H1 (cell line): ENCODE data around the gene SMURF2. TPM values are rescaled to one million over a fixed set of nuclear protein-coding genes. Genes with fewer than 3 reads are reported as not detected.

ENCODE experiments used
- CTCF ChIA-PET: fragments of 300-600 bp; sonication (Branson Sonifier 250); formaldehyde crosslinking; loops from one replicate; lab custom pipeline; 2021; ENCODE audit not compliant: partially characterized antibody; lab: Charles Lee
- POLR2A ChIA-PET: fragments of 300-600 bp; sonication (Branson Sonifier 250); formaldehyde crosslinking; loops from one replicate; lab custom pipeline; 2021; ENCODE audit warnings: inconsistent platforms; ENCODE audit not compliant: partially characterized antibody; lab: Charles Lee
- DNase-seq, 2 experiments: peaks; one replicate each; pipeline versions ENCODE4 v3.0.0 to v3.0.0-alpha.2; 2010 to 2022; ENCODE audit warnings: low spot score in 2 of 2, low read depth in 1 of 2, mixed read lengths in 1 of 2
- FAIRE-seq: peaks from 2 replicates; lab custom pipeline; 2011; peaks lifted over from hg19 to GRCh38; lab: Jason Lieb, UNC
- H2AFZ ChIP-seq: 2 replicates; pipeline ENCODE4 v1.8.1; 2012; ENCODE audit warnings: low read length, inconsistent platforms
- H2AK5ac ChIP-seq: 2 replicates; pipeline ENCODE4 v1.6.1; 2013; ENCODE audit warnings: low read depth, low read length
- H2BK120ac ChIP-seq: replicated peaks from 2 replicates; pipeline ENCODE3; 2013; ENCODE audit warnings: low read depth, low read length, inconsistent platforms
- H2BK12ac ChIP-seq: 2 replicates; pipeline ENCODE4 v1.6.1; 2013; ENCODE audit warnings: low read depth, low read length
- H2BK15ac ChIP-seq: 2 replicates; pipeline ENCODE4 v1.6.1; 2013; ENCODE audit warnings: low read length
- H2BK20ac ChIP-seq: 2 replicates; pipeline ENCODE4 v1.6.1; 2013; ENCODE audit warnings: low read length
- H2BK5ac ChIP-seq: 2 replicates; pipeline ENCODE4 v1.6.1; 2013; ENCODE audit warnings: low read depth, low read length
- H3K14ac ChIP-seq: 2 replicates; pipeline ENCODE4 v1.6.1; 2013; ENCODE audit warnings: inconsistent platforms; ENCODE audit not compliant: insufficient read length
- H3K18ac ChIP-seq: 2 replicates; pipeline ENCODE4 v1.6.1; 2013; ENCODE audit warnings: low read length; ENCODE audit errors: extremely low read depth
- H3K23ac ChIP-seq: 2 replicates; pipeline ENCODE4 v1.6.1; 2013; ENCODE audit warnings: inconsistent platforms; ENCODE audit not compliant: insufficient read length
- H3K23me2 ChIP-seq: 2 replicates; pipeline ENCODE4 v1.6.1; 2013; ENCODE audit warnings: low read depth, low read length
- H3K27ac ChIP-seq: 2 replicates; pipeline ENCODE4 v1.6.1; 2011; ENCODE audit warnings: low read depth, low read length, inconsistent platforms
- H3K27me3 ChIP-seq, 4 experiments: replicated peaks in 1 of 4; 1 replicate in 1 of 4; 2 replicates in 3 of 4; pipeline versions ENCODE4 v1.6.1 to v1.8.1; 2011 to 2013; ENCODE audit warnings: low read length in 3 of 4, mild to moderate bottlenecking in 3 of 4, inconsistent platforms in 2 of 4, mixed read lengths in 2 of 4, moderate library complexity in 1 of 4; ENCODE audit not compliant: control insufficient read depth in 3 of 4, insufficient read depth in 3 of 4; ENCODE audit errors: extremely low read depth in 1 of 4
- H3K36me3 ChIP-seq, 4 experiments: 2 replicates each; pipeline versions ENCODE4 v1.6.1 to v1.8.1; 2011 to 2013; ENCODE audit warnings: mild to moderate bottlenecking in 4 of 4, low read length in 3 of 4, moderate library complexity in 2 of 4, control low read depth in 1 of 4, inconsistent platforms in 1 of 4; ENCODE audit not compliant: insufficient read depth in 4 of 4, control insufficient read depth in 2 of 4
- H3K4ac ChIP-seq: replicated peaks from 2 replicates; pipeline ENCODE3; 2013; ENCODE audit warnings: low read length, low read depth, mixed read lengths, inconsistent platforms; ENCODE audit not compliant: insufficient read length
- H3K4me1 ChIP-seq, 4 experiments: replicated peaks in 1 of 4; 1 replicate in 1 of 4; 2 replicates in 3 of 4; pipeline versions ENCODE4 v1.6.1 to v1.8.1; 2011 to 2013; ENCODE audit warnings: low read length in 3 of 4, inconsistent platforms in 2 of 4, mixed read lengths in 1 of 4; ENCODE audit not compliant: insufficient read depth in 4 of 4, control insufficient read depth in 3 of 4
- H3K4me2 ChIP-seq, 2 experiments: 2 replicates each; pipeline versions ENCODE4 v1.6.1 to v1.8.1; 2011 to 2013; ENCODE audit warnings: low read depth in 2 of 2, low read length in 2 of 2, control low read depth in 1 of 2, inconsistent platforms in 1 of 2, mild to moderate bottlenecking in 1 of 2; ENCODE audit not compliant: insufficient read depth in 1 of 2
- H3K4me3 ChIP-seq, 4 experiments: fragments of 200-600, 300-600 bp in 1 of 4; sonication (generic), shearing (Covaris generic), sonication (Bioruptor Twin) in 1 of 4; 2 replicates each; pipeline versions ENCODE4 v1.5.1 to v1.8.1; 2011 to 2016; ENCODE audit warnings: low read length in 4 of 4, low read depth in 3 of 4, control low read depth in 2 of 4, inconsistent platforms in 2 of 4, mild to moderate bottlenecking in 2 of 4, mixed read lengths in 1 of 4, moderate library complexity in 1 of 4; ENCODE audit not compliant: insufficient read depth in 2 of 4; ENCODE audit errors: extremely low read depth in 1 of 4
- H3K56ac ChIP-seq: replicated peaks from 2 replicates; pipeline ENCODE3; 2013; ENCODE audit warnings: low read depth, mild to moderate bottlenecking, mixed read lengths, low read length, inconsistent platforms; ENCODE audit not compliant: insufficient read length
- H3K79me1 ChIP-seq: 2 replicates; pipeline ENCODE4 v1.6.1; 2013; ENCODE audit warnings: low read depth, low read length, control low read depth
- H3K79me2 ChIP-seq, 2 experiments: 2 replicates each; pipeline versions ENCODE4 v1.6.1 to v1.8.1; 2012 to 2013; ENCODE audit warnings: low read length in 2 of 2, mild to moderate bottlenecking in 2 of 2, inconsistent platforms in 1 of 2; ENCODE audit not compliant: insufficient read depth in 2 of 2, control insufficient read depth in 1 of 2
- H3K9ac ChIP-seq, 4 experiments: replicated peaks in 1 of 4; 1 replicate in 1 of 4; 2 replicates in 3 of 4; pipeline versions ENCODE4 v1.6.1 to v1.8.1; 2011 to 2013; ENCODE audit warnings: low read depth in 3 of 4, low read length in 3 of 4, control low read depth in 2 of 4, mild to moderate bottlenecking in 2 of 4, moderate library complexity in 2 of 4, inconsistent platforms in 1 of 4; ENCODE audit errors: extremely low read depth in 1 of 4
- H3K9me3 ChIP-seq, 2 experiments: 2 replicates each; pipeline versions ENCODE4 v1.6.1 to v1.8.1; 2012 to 2013; ENCODE audit warnings: mild to moderate bottlenecking in 2 of 2, moderate library complexity in 2 of 2, control low read depth in 1 of 2, inconsistent platforms in 1 of 2, low read depth in 1 of 2, low read length in 1 of 2, mixed read lengths in 1 of 2; ENCODE audit not compliant: insufficient read depth in 2 of 2
- H4K20me1 ChIP-seq, 2 experiments: replicated peaks in 1 of 2; 2 replicates each; pipeline versions ENCODE3 to v1.8.1; 2011 to 2013; ENCODE audit warnings: inconsistent platforms in 2 of 2, low read length in 2 of 2, mild to moderate bottlenecking in 1 of 2; ENCODE audit not compliant: insufficient read depth in 2 of 2, control insufficient read depth in 1 of 2
- H4K5ac ChIP-seq: 2 replicates; pipeline ENCODE4 v1.6.1; 2013; ENCODE audit warnings: low read length, low read depth, mixed read lengths, inconsistent platforms; ENCODE audit not compliant: insufficient read length
- H4K8ac ChIP-seq: 2 replicates; pipeline ENCODE4 v1.8.0; 2013; ENCODE audit warnings: mild to moderate bottlenecking, moderate library complexity, low read length, inconsistent platforms; ENCODE audit not compliant: insufficient read depth; ENCODE audit errors: extremely low read depth
- H4K91ac ChIP-seq: replicated peaks from 2 replicates; pipeline ENCODE3; 2013; ENCODE audit warnings: low read length, mixed read lengths, inconsistent platforms; ENCODE audit not compliant: insufficient read length
- ASH2L ChIP-seq: fragments of 200-600, 300-600 bp; sonication (generic); IDR thresholded peaks from one replicate; pipeline ENCODE4 v1.7.1; 2017; ENCODE audit warnings: low read length
- CBX5 ChIP-seq: fragments of 300-800, 300-1000 bp; sonication (generic); IDR thresholded peaks from 2 replicates; pipeline ENCODE4 v1.7.1; 2016; ENCODE audit warnings: antibody characterized with exemption, low read length, low read depth
- CBX8 ChIP-seq: fragments of 300-800, 300-1000 bp; sonication (generic); IDR thresholded peaks from 2 replicates; pipeline ENCODE4 v1.7.1; 2016; ENCODE audit warnings: low read depth, low read length, borderline replicate concordance
- EP300 ChIP-seq, 2 experiments: IDR thresholded peaks; 1 replicate in 1 of 2; 2 replicates in 1 of 2; pipeline ENCODE4 v1.6.1; 2011 to 2012; ENCODE audit warnings: low read depth in 2 of 2, low read length in 2 of 2, mild to moderate bottlenecking in 2 of 2, borderline replicate concordance in 1 of 2, inconsistent platforms in 1 of 2, moderate library complexity in 1 of 2
- KDM4A ChIP-seq: IDR thresholded peaks from one replicate; pipeline ENCODE4 v1.7.1; 2012; ENCODE audit warnings: low read depth, mild to moderate bottlenecking, moderate library complexity, low read length, inconsistent platforms; ENCODE audit not compliant: severe bottlenecking
- POLR2AphosphoS5 ChIP-seq: IDR thresholded peaks from 2 replicates; pipeline ENCODE4 v1.6.1; 2011; ENCODE audit warnings: low read depth, low read length
- POU5F1 ChIP-seq: IDR thresholded peaks from 2 replicates; pipeline ENCODE4 v1.6.1; 2011; ENCODE audit warnings: low read depth, mild to moderate bottlenecking, low read length, moderate library complexity
- RBBP5 ChIP-seq: IDR thresholded peaks from 2 replicates; pipeline ENCODE4 v1.7.1; 2012; ENCODE audit warnings: low read depth, mild to moderate bottlenecking, inconsistent platforms, low read length, moderate library complexity, borderline replicate concordance
- RXRA ChIP-seq: IDR thresholded peaks from 2 replicates; pipeline ENCODE4 v1.6.1; 2011; ENCODE audit warnings: low read depth, mild to moderate bottlenecking, low read length, moderate library complexity; ENCODE audit not compliant: insufficient read depth
- SIRT6 ChIP-seq: IDR thresholded peaks from one replicate; pipeline ENCODE4 v1.7.1; 2012; ENCODE audit warnings: low read length, inconsistent platforms
- SP4 ChIP-seq: IDR thresholded peaks from 2 replicates; pipeline ENCODE4 v1.6.1; 2012; ENCODE audit warnings: low read length, inconsistent platforms
- SRF ChIP-seq: IDR thresholded peaks from 2 replicates; pipeline ENCODE4 v1.6.1; 2011; ENCODE audit warnings: mild to moderate bottlenecking, low read depth, low read length, moderate library complexity
- USF2 ChIP-seq: IDR thresholded peaks from 2 replicates; pipeline ENCODE4 v1.6.1; 2011; ENCODE audit warnings: low read length, improper control_type of control experiment
- WGBS, 2 experiments: shearing (Covaris generic) in 1 of 2; methylation state at CpG; one replicate each; pipeline versions ENCODE4 v1.1.6 to v1.1.7; 2013 to 2015; ENCODE audit warnings: low lambda C conversion rate in 2 of 2, mixed read lengths in 2 of 2, inconsistent platforms in 1 of 2, low coverage in 1 of 2, missing lambda C conversion rate in 1 of 2; ENCODE audit not compliant: insufficient replicate concordance in 2 of 2, insufficient coverage in 1 of 2, insufficient read length in 1 of 2; ENCODE audit errors: extremely low coverage in 1 of 2, missing lambda C conversion rate in 1 of 2; 5-methylcytosine and 5-hydroxymethylcytosine counted together
- polyA plus RNA-seq, 7 experiments: library from polyadenylated mRNA; depleted of rRNA in 3 of 7; stranded (reverse) in 5 of 7; unstranded in 2 of 7; fragments of >200 nt in 5 of 7; fragments of 200-250 nt in 2 of 7; gene quantifications; 1 replicate in 5 of 7; 2 replicates in 1 of 7; 4 replicates in 1 of 7; pipeline versions ENCODE4 v1.2.1 to v1.2.3, GENCODE V29; 2011 to 2013; ENCODE audit warnings: missing spikeins in 2 of 7, mixed read lengths in 2 of 7
- total RNA-seq: library from RNA; stranded (reverse); fragmentation: NEBNext Ultra II Directional; extraction: Animal tissue kit (Norgen Biotek cat#: 25700); gene quantifications from 2 replicates; pipeline ENCODE4 v1.2.1, GENCODE V29; 2021

The SMURF2 gene
- total and polyA plus RNA-seq, 2 of the 8 experiments (the other 6 are each of a cell fraction or from before 2014, with no cell fraction given), result 7.2 to 29.2 TPM

- H3K9ac ChIP-seq, result no peak overlapping the region
- H3K27me3 ChIP-seq, result no peaks in the 10 kb centered on the region
- H4K20me1 ChIP-seq, result no peaks in the 10 kb centered on the region
- H3K4ac ChIP-seq, result no peak overlapping the region
- DNase-seq, result no peak
- ChIA-PET CTCF (interaction anchor here (0.7 kb wide), 1 partner anchor 54 kb away, joined by 3 read pairs; no protein-coding TSS in a partner anchor), POLR2A (no interaction called here)
- 93% methylated on average over 9 of the region's 9 CpGs; no CpG with 5 or more reads in 1 of the 2 experiments for WGBS, 2 experiments
- no peaks in the 10 kb centered on the region for H3K79me1 ChIP-seq
- no peak overlapping the region for H3K27ac ChIP-seq
- H3K18ac ChIP-seq, result no peak overlapping the region
- no peak overlapping the region for H2BK12ac ChIP-seq
- H4K91ac ChIP-seq, result no peak overlapping the region
- no peaks in the 10 kb centered on the region for H3K79me2 ChIP-seq
- H4K5ac ChIP-seq, result no peak overlapping the region
- no peak overlapping the region for H4K8ac ChIP-seq
- no peaks in the 10 kb centered on the region for H3K36me3 ChIP-seq
- no peak overlapping the region for H2BK20ac ChIP-seq
- H3K23me2 ChIP-seq, result no peaks in the 10 kb centered on the region
- H2BK15ac ChIP-seq, result no peak overlapping the region
- no peak overlapping the region for H2BK5ac ChIP-seq
- FAIRE-seq, result no peak
- H3K14ac ChIP-seq, result no peak overlapping the region
- no peak overlapping the region for H3K4me2 ChIP-seq
- peak overlapping the region; percentile 40; the same call in 1 of the 2 replicates for H2AFZ ChIP-seq
- H3K4me1 ChIP-seq, result no peaks in the 10 kb centered on the region
- H2AK5ac ChIP-seq, result no peak overlapping the region
- H3K23ac ChIP-seq, result no peak overlapping the region
- no peaks in the 10 kb centered on the region for H3K9me3 ChIP-seq
- H3K56ac ChIP-seq, result no peak overlapping the region
- H3K4me3 ChIP-seq, result no peak overlapping the region
- H2BK120ac ChIP-seq, result no peak overlapping the region
- TF ChIP-seq POLR2AphosphoS5, result no peak
- no peak for TF ChIP-seq KDM4A
- TF ChIP-seq USF2, result no peak
- TF ChIP-seq SRF, result no peak
- no peak for TF ChIP-seq RXRA
- TF ChIP-seq ASH2L, result no peak
- no peak for TF ChIP-seq SP4
- TF ChIP-seq RBBP5, result no peak
- TF ChIP-seq CBX8, result no peak
- TF ChIP-seq EP300 (IDR thresholded peaks at IDR 0.05; ENCODE audit: borderline replicate concordance in 1 of 2, low read depth in 2 of 2, low read length in 2 of 2), result no peak
- TF ChIP-seq SIRT6, result no peak
- TF ChIP-seq POU5F1, result no peak
- TF ChIP-seq CBX5, result no peak
These were observed 23.6 kb upstream of the SMURF2 start for GRCh38 chr17:64685705-64686104.
